HepG2 (cell line): ENCODE data around the gene CNTN2. TPM values are rescaled to one million over a fixed set of nuclear protein-coding genes. Genes with fewer than 3 reads are reported as not detected.

Source experiments
- ATAC-seq: fragments of 200-7000 bp; cut with Tn5 transposase; 3 replicates; pipeline ENCODE4 v1.9.1; 2020; ENCODE audit warnings: mild to moderate bottlenecking, moderate library complexity
- BruUV-seq: library from RNA; stranded (reverse); fragments of 400-500 nt; replicated peaks from 2 replicates; lab custom pipeline; 2021; lab: Mats Ljungman, UMichigan
- CTCF ChIA-PET: fragments of 300-600 bp; formaldehyde crosslinking; extraction: SDS; loops from one replicate; lab custom pipeline; 2021; ENCODE audit warnings: low total read pairs, inconsistent platforms, low intra/inter-chr PET ratio; lab: Yijun Ruan, JAX
- POLR2A ChIA-PET: fragments of 350-600 bp; sonication (Branson Sonifier 250); formaldehyde crosslinking; loops from one replicate; lab custom pipeline; 2020; ENCODE audit warnings: antibody characterized with exemption, inconsistent platforms; lab: Yijun Ruan, JAX
- DNase-seq: peaks from one replicate; pipeline ENCODE4 v3.0.0-alpha.2; 2015; ENCODE audit warnings: low spot score
- FAIRE-seq: peaks from 3 replicates; lab custom pipeline; 2011; peaks lifted over from hg19 to GRCh38; lab: Jason Lieb, UNC
- H2AFZ ChIP-seq: one replicate; pipeline ENCODE4 v1.6.1; 2011; ENCODE audit warnings: low read length, inconsistent platforms
- H3K27ac ChIP-seq: fragments of 300-600 bp; 3 replicates; pipeline ENCODE4 v1.8.0; 2011; ENCODE audit warnings: mixed run types, mild to moderate bottlenecking, mixed read lengths, low read length, inconsistent platforms; ENCODE audit not compliant: insufficient read depth; ENCODE audit errors: extremely low read length
- H3K27me3 ChIP-seq, 2 experiments: fragments of 200-600 bp in 1 of 2; 2 replicates in 1 of 2; 3 replicates in 1 of 2; pipeline versions ENCODE4 v1.6.0 to v1.8.0; 2011; ENCODE audit warnings: low read length in 2 of 2, mild to moderate bottlenecking in 2 of 2, moderate library complexity in 2 of 2, inconsistent platforms in 1 of 2; ENCODE audit not compliant: insufficient read depth in 2 of 2, control insufficient read depth in 1 of 2
- H3K36me3 ChIP-seq, 2 experiments: fragments of 200-600 bp in 1 of 2; replicated peaks in 1 of 2; 2 replicates in 1 of 2; 3 replicates in 1 of 2; pipeline versions ENCODE4 v1.5.1 to v1.8.0; 2011; ENCODE audit warnings: low read length in 2 of 2, inconsistent platforms in 1 of 2; ENCODE audit not compliant: insufficient read depth in 2 of 2, control insufficient read depth in 1 of 2
- H3K4me1 ChIP-seq: 2 replicates; pipeline ENCODE4 v1.5.1; 2012; ENCODE audit warnings: low read length, inconsistent platforms; ENCODE audit not compliant: insufficient read depth
- H3K4me2 ChIP-seq: 2 replicates; pipeline ENCODE4 v1.6.0; 2011; ENCODE audit warnings: low read depth, low read length, inconsistent platforms
- H3K4me3 ChIP-seq, 3 experiments: fragments of 200-600 bp in 1 of 3; sonication (generic), shearing (Covaris generic) in 1 of 3; replicated peaks in 1 of 3; 2 replicates each; pipeline ENCODE4 v1.5.1; 2011 to 2016; ENCODE audit warnings: low read length in 3 of 3, inconsistent platforms in 2 of 3, low read depth in 2 of 3, mild to moderate bottlenecking in 2 of 3, control low read depth in 1 of 3, mixed read lengths in 1 of 3; ENCODE audit not compliant: insufficient read depth in 1 of 3
- H3K79me2 ChIP-seq: one replicate; pipeline ENCODE4 v1.6.1; 2011; ENCODE audit warnings: low read length, inconsistent platforms; ENCODE audit not compliant: insufficient read depth
- H3K9ac ChIP-seq: 2 replicates; pipeline ENCODE4 v1.6.0; 2011; ENCODE audit warnings: mild to moderate bottlenecking, low read depth, low read length, inconsistent platforms; ENCODE audit not compliant: insufficient read depth
- H3K9me3 ChIP-seq: 2 replicates; pipeline ENCODE4 v1.5.1; 2012; ENCODE audit warnings: mild to moderate bottlenecking, low read length
- H4K20me1 ChIP-seq: 2 replicates; pipeline ENCODE4 v1.6.0; 2011; ENCODE audit warnings: inconsistent platforms, mild to moderate bottlenecking, low read length, moderate library complexity; ENCODE audit not compliant: insufficient read depth
- GLI4 ChIP-seq: sonication (generic); formaldehyde crosslinking; IDR thresholded peaks from 2 replicates; pipeline ENCODE4 v1.5.1; 2020; ENCODE audit warnings: missing genetic modification reagents, mild to moderate bottlenecking, moderate library complexity, borderline replicate concordance
- ZNF263 ChIP-seq: sonication (generic); formaldehyde crosslinking; IDR thresholded peaks from 2 replicates; pipeline ENCODE4 v1.4.0; 2020; ENCODE audit warnings: missing genetic modification reagents
- WGBS: methylation state at CpG from one replicate; pipeline ENCODE4 v1.1.6; 2017; ENCODE audit warnings: low lambda C conversion rate; 5-methylcytosine and 5-hydroxymethylcytosine counted together
- in situ Hi-C: cut with HindIII; loops from 2 replicates; pipeline ENCODE4 v1.10.0; 2017; ENCODE audit warnings: low pct_unique_long_range_greater_than_20kb; ENCODE audit not compliant: extremely low pct_ligation_motif_present
- intact Hi-C: fragments of 100-400 bp; cut with micrococcal nuclease; formaldehyde crosslinking; loops from one replicate; pipeline ENCODE4 v1.10.0; 2022; ENCODE audit not compliant: unreplicated experiment
- polyA plus RNA-seq, 8 experiments: library from polyadenylated mRNA; depleted of rRNA in 3 of 8; stranded (reverse) in 7 of 8; unstranded in 1 of 8; fragments of >200 nt; fragmentation: Illumina TruSeq in 4 of 8; extraction: Trizol in 4 of 8; gene quantifications; 2 replicates each; pipeline versions ENCODE4 v1.2.1 to v1.2.3, GENCODE V29; 2011 to 2016; ENCODE audit warnings: low read depth in 4 of 8, missing spikeins in 1 of 8, mixed read lengths in 1 of 8; ENCODE audit not compliant: insufficient read depth in 1 of 8
- total RNA-seq, 5 experiments: library from RNA; depleted of rRNA; stranded (reverse); fragments of >200 nt; fragmentation: Illumina TruSeq; extraction: Trizol; gene quantifications; 2 replicates each; pipeline ENCODE4 v1.2.3, GENCODE V29; 2016; ENCODE audit warnings: low read depth in 1 of 5
- TF ChIP-seq, protein P1 (sequence below): sonication (generic); formaldehyde crosslinking; IDR thresholded peaks from 2 replicates; pipeline ENCODE4 v1.4.0; 2020; ENCODE audit warnings: missing genetic modification reagents, borderline replicate concordance
- TF ChIP-seq, protein P2 (sequence below): sonication (generic); formaldehyde crosslinking; conservative IDR thresholded peaks from 2 replicates; pipeline ENCODE4 v1.8.0; 2022; ENCODE audit warnings: low read depth, missing genetic modification reagents

The CNTN2 gene
- total and polyA plus RNA-seq, 2 of the 13 experiments (the other 11 are each of a cell fraction or from before 2014, with no cell fraction given): not detected

DNA sequence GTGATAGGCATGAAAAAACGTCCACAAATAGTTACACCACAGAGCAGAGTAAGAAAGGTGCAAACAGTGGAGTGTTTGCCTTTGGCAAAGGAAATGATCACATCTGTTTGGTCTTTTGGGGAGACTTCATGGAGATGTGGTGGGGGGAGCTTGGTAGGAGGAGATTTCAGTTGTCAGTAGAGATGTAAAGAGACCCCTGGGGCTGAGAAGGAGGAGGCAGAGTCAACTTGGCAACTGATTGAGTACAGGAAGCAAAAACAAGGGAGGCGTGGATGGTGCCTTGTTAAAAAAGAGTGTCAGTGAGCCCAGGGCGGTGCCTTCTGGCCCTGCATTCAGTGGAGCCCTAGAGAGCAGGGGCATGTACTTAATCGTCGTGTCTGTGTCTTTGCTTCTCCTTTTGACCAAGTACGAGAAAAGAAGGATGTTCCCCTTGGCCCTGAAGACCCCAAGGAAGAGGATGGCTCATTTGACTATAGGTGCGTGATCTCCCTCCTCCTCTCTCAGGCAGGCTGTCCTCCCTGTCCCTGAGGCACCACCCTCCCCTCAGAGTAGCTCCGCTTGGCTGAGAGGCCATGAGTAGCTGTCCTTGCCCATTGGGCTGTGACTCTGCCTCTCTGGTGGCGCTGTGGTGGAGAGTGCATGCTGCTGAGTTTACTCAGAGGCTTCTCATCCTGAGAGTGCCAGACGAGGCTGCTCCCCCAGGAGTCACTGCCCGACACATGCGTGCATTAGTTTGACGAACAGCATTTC, 30.4 kb upstream of the CNTN2 start:
- no TSS peak for BruUV-seq
- peak; percentile 42; the same call in 2 of the 3 replicates for ATAC-seq

More for the DNA sequence above, 30.4 kb upstream of the CNTN2 start:
- Histone ChIP-seq H3K4me3 (no peak overlapping the region), H3K9ac (no peak overlapping the region), H2AFZ (no peak overlapping the region), H3K4me2 (no peak overlapping the region), H4K20me1 (0 out of 2 replicates have a peak, but pooled peaks cover 2% of the 10 kb centered on the region), H3K4me1 (no peaks in the 10 kb centered on the region), H3K27me3 (peaks cover 4 to 42% of the 10 kb centered on the region in 2 experiments; a peak in 4 of 5 replicates), H3K36me3 (no peaks in the 10 kb centered on the region)
- intact Hi-C loops (no loop called here), in situ Hi-C loops (no loop called here)
- FAIRE-seq: no peak
- POLR2A ChIA-PET: no interaction called here
- no peak for DNase-seq
- 29% methylated on average over 13 of the region's 13 CpGs for WGBS
- CTCF ChIA-PET: no interaction called here
- TF ChIP-seq, protein P1, sequence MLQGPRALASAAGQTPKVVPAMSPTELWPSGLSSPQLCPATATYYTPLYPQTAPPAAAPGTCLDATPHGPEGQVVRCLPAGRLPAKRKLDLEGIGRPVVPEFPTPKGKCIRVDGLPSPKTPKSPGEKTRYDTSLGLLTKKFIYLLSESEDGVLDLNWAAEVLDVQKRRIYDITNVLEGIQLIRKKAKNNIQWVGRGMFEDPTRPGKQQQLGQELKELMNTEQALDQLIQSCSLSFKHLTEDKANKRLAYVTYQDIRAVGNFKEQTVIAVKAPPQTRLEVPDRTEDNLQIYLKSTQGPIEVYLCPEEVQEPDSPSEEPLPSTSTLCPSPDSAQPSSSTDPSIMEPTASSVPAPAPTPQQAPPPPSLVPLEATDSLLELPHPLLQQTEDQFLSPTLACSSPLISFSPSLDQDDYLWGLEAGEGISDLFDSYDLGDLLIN (CRISPR knock-in tag): no peak
- peak; percentile 54; the same call in 1 of the 2 replicates for TF ChIP-seq ZNF263 (CRISPR knock-in tag)
- no peak for TF ChIP-seq GLI4
- TF ChIP-seq, protein P2, sequence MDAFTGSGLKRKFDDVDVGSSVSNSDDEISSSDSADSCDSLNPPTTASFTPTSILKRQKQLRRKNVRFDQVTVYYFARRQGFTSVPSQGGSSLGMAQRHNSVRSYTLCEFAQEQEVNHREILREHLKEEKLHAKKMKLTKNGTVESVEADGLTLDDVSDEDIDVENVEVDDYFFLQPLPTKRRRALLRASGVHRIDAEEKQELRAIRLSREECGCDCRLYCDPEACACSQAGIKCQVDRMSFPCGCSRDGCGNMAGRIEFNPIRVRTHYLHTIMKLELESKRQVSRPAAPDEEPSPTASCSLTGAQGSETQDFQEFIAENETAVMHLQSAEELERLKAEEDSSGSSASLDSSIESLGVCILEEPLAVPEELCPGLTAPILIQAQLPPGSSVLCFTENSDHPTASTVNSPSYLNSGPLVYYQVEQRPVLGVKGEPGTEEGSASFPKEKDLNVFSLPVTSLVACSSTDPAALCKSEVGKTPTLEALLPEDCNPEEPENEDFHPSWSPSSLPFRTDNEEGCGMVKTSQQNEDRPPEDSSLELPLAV (CRISPR knock-in tag): no peak
- TF ChIP-seq, all 625 proteins: peak for 1
- Histone ChIP-seq H3K79me2 (no peaks in the 10 kb centered on the region), H3K27ac (no peak overlapping the region), H3K9me3 (no peaks in the 10 kb centered on the region)
